Activated CD8-positive, alpha-beta memory T cell treated with anti-CD3 and anti-CD28 coated beads, Interleukin-2, amount 50 U/mL, for 48 hours (primary cell): ENCODE measurements around the gene ATP2A3.
"Not testable (repeated sequence)": the region's sequence is repeated elsewhere in the genome, so short reads cannot be mapped to it uniquely, and the experiment has no call there.

ENCODE experiments used
- DNase-seq: peaks from one replicate; pipeline ENCODE4 v3.0.0-alpha.2; 2020

Gene ATP2A3

GRCh38 chr17:3953542-3953941, 10.7 kb downstream of the ATP2A3 start:
- DNase-seq: no peak

GRCh38 chr17:3952186-3952585, 12.1 kb downstream of the ATP2A3 start:
- DNase-seq: no peak

- no peak for DNase-seq
These were observed 12.8 kb downstream of the ATP2A3 start for GRCh38 chr17:3951420-3951819.

GRCh38 chr17:3951003-3951402, 13.2 kb downstream of the ATP2A3 start:
- no peak for DNase-seq

- DNase-seq: no peak
These were observed 13.7 kb downstream of the ATP2A3 start for GRCh38 chr17:3950584-3950983.

GRCh38 chr17:3949418-3949817, 14.8 kb downstream of the ATP2A3 start:
- no peak for DNase-seq

GRCh38 chr17:3948551-3948950, 15.7 kb downstream of the ATP2A3 start:
- DNase-seq: not testable (repeated sequence)

GRCh38 chr17:3947318-3947810, 16.9 kb downstream of the ATP2A3 start:
- DNase-seq: no peak

GRCh38 chr17:3946711-3947235, 17.5 kb downstream of the ATP2A3 start:
- DNase-seq: no peak

GRCh38 chr17:3944485-3945388, 19.5 kb downstream of the ATP2A3 start:
- DNase-seq: peak; percentile 88

- no peak for DNase-seq
These were observed 20.9 kb downstream of the ATP2A3 start for GRCh38 chr17:3943240-3943891.

GRCh38 chr17:3940965-3941698, 23.1 kb downstream of the ATP2A3 start:
- no peak for DNase-seq

GRCh38 chr17:3937359-3937758, 26.9 kb downstream of the ATP2A3 start:
- no peak for DNase-seq

GRCh38 chr17:3935825-3936355, 28.3 kb downstream of the ATP2A3 start:
- no peak for DNase-seq

GRCh38 chr17:3935140-3935542, 29.1 kb downstream of the ATP2A3 start:
- no peak for DNase-seq

- no peak for DNase-seq
These were observed 34.5 kb downstream of the ATP2A3 start for GRCh38 chr17:3929764-3930163.

GRCh38 chr17:3929181-3929580, 35.1 kb downstream of the ATP2A3 start:
- DNase-seq: no peak

- no peak for DNase-seq
These were observed 35.8 kb downstream of the ATP2A3 start for GRCh38 chr17:3928406-3928805.

- no peak for DNase-seq
These were observed 36.5 kb downstream of the ATP2A3 start for GRCh38 chr17:3927628-3928340.

- no peak for DNase-seq
These were observed 37.2 kb downstream of the ATP2A3 start for GRCh38 chr17:3926860-3927627.
